Naive thymus-derived CD8-positive, alpha-beta T cell (primary cell): ENCODE measurements around the gene TIMM17B. TPM values are rescaled to one million over a fixed set of nuclear protein-coding genes. Genes with fewer than 3 reads are reported as not detected.

Experiments used
- ATAC-seq, 2 donors: fragments of 150-1000 bp; cut with Tn5 transposase in 1 of 2; sonication (Bioruptor Pico), chemical (Tn5 transposase) in 1 of 2; 1 replicate in 1 of 2; 2 replicates in 1 of 2; pipeline ENCODE4 v1.10.0; 2021; ENCODE audit warnings: mild to moderate bottlenecking in 2 of 2, moderate library complexity in 2 of 2
- POLR2A ChIA-PET: fragments of 350-600 bp; sonication (Branson Sonifier 250); formaldehyde crosslinking; loops from one replicate; lab custom pipeline; 2021; ENCODE audit warnings: antibody characterized with exemption; lab: Charles Lee
- DNase-seq, 10 donors: peaks; one replicate each; pipeline versions ENCODE4 v3.0.0 to v3.0.0-alpha.2; 2020 to 2022
- H3K27ac Mint-ChIP-seq, 10 donors: one replicate each; pipeline ENCODE4 v1.8.0; 2020 to 2022; ENCODE audit warnings: mild to moderate bottlenecking in 10 of 10, mixed read lengths in 10 of 10, moderate library complexity in 4 of 10, inconsistent platforms in 1 of 10
- H3K27me3 Mint-ChIP-seq, 5 donors: one replicate each; pipeline ENCODE4 v1.8.0; 2021 to 2022; ENCODE audit warnings: mixed read lengths in 5 of 5
- H3K36me3 Mint-ChIP-seq, 3 donors: one replicate each; pipeline ENCODE4 v1.8.0; 2020 to 2022; ENCODE audit warnings: mixed read lengths in 3 of 3, mild to moderate bottlenecking in 2 of 3, inconsistent platforms in 1 of 3
- H3K4me1 Mint-ChIP-seq, 4 donors: one replicate each; pipeline ENCODE4 v1.8.0; 2021 to 2022; ENCODE audit warnings: mixed read lengths in 4 of 4
- H3K4me3 Mint-ChIP-seq, 10 donors: one replicate each; pipeline ENCODE4 v1.8.0; 2020 to 2022; ENCODE audit warnings: mild to moderate bottlenecking in 10 of 10, mixed read lengths in 10 of 10, moderate library complexity in 6 of 10, inconsistent platforms in 1 of 10
- H3K9me3 Mint-ChIP-seq, 9 donors: one replicate each; pipeline ENCODE4 v1.8.0; 2020 to 2022; ENCODE audit warnings: mixed read lengths in 9 of 9, mild to moderate bottlenecking in 3 of 9, inconsistent platforms in 1 of 9, moderate library complexity in 1 of 9
- polyA plus RNA-seq, 3 donors: library from polyadenylated mRNA; unstranded; fragments of 300-500 nt; fragmentation: Illumina TruSeq; gene quantifications; one replicate each; pipeline ENCODE4 v1.2.3, GENCODE V29; 2021
- total RNA-seq, 8 experiments: library from RNA in 2 of 8; stranded (reverse) in 2 of 8; gene quantifications; one replicate each; pipeline ENCODE4 v1.2.3 and lab custom pipeline; 2021 to 2026

The TIMM17B gene
- total and polyA plus RNA-seq, 5 experiments from 2014 or later, result 41.2 to 59.1 (median 52.9) TPM

DNA sequence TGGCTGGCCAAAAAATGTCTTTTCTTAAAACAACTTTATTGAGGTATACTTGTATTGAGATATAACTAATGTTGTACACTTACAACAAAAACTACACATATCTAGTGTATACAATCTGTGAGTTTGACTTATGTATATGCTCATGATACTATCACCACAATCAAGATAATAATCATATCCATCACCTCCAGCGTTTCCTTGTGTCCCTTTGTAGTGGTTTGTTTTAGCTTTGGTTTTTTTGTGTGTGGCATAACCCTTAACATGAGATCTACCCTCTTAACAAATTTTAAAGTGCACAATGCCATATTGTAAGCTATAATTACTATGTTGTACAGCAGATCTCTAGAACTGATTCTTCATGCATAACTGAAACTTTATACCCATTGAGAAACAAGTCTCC, 48.7 kb downstream of the TIMM17B start:
- POLR2A ChIA-PET, result no interaction called here
- H3K27me3 Mint-ChIP-seq, result peaks cover 0 to under 1% (median 0%) of the 10 kb centered on the region in 5 donors
- peaks cover 0 to 2% (median 0%) of the 10 kb centered on the region in 9 donors for H3K9me3 Mint-ChIP-seq
- DNase-seq (peak in 2 of 10 donors; percentile 28 to 32), ATAC-seq (peak; percentile 41 to 65)
- H3K4me3 Mint-ChIP-seq, result peak overlapping the region in 4 of 10 donors; percentile 6 to 51 (median 14)
- peaks cover 0 to 3% (median 0%) of the 10 kb centered on the region in 3 donors for H3K36me3 Mint-ChIP-seq
- H3K27ac Mint-ChIP-seq, result peak overlapping the region in 1 of 10 donors; percentile 68
- peaks cover 3 to 7% (median 5%) of the 10 kb centered on the region in 4 donors for H3K4me1 Mint-ChIP-seq

Other genes starting within 250 kb of the TIMM17B start
- gene WAS, start 214.0 kb downstream of the TIMM17B start, total RNA-seq, result 10 to 100 TPM; 98.4 to 99.7 TPM
- gene WAS, start 214.0 kb downstream of the TIMM17B start, polyA plus RNA-seq, result 10 to 100 TPM; 13.9 to 25.1 (median 19.7) TPM
- gene SUV39H1, start 201.0 kb downstream of the TIMM17B start, total RNA-seq, result 1 to 10 TPM; 9.4 to 9.8 TPM
- gene SUV39H1, start 201.0 kb downstream of the TIMM17B start, polyA plus RNA-seq, result 10 to 100 TPM in 2 of 3 donors, 1 to 10 TPM in 1; 9.8 to 13.9 (median 10.2) TPM
- not detected for gene GLOD5, start 136.0 kb downstream of the TIMM17B start, total RNA-seq
- not detected for gene GLOD5, start 136.0 kb downstream of the TIMM17B start, polyA plus RNA-seq
- not detected for gene GATA1, start 111.2 kb downstream of the TIMM17B start, total RNA-seq
- not detected for gene GATA1, start 111.2 kb downstream of the TIMM17B start, polyA plus RNA-seq
- gene HDAC6, start 95.7 kb downstream of the TIMM17B start, total RNA-seq, result 100 to 1,000 TPM; 120 to 124 TPM
- gene HDAC6, start 95.7 kb downstream of the TIMM17B start, polyA plus RNA-seq, result 10 to 100 TPM; 10.5 to 15.9 (median 13.0) TPM
- gene ERAS, start 71.3 kb downstream of the TIMM17B start, total RNA-seq, result not detected
- gene ERAS, start 71.3 kb downstream of the TIMM17B start, polyA plus RNA-seq, result not detected
- gene PCSK1N, start 62.2 kb downstream of the TIMM17B start, total RNA-seq, result 1 to 10 TPM; 3.6 to 4.9 TPM
- gene PCSK1N, start 62.2 kb downstream of the TIMM17B start, polyA plus RNA-seq, result 10 to 100 TPM; 12.6 to 28.0 (median 19.9) TPM
- gene PQBP1, start 162 bp upstream of the TIMM17B start, total RNA-seq, result 10 to 100 TPM; 66.4 to 68.8 TPM
- gene PQBP1, start 162 bp upstream of the TIMM17B start, polyA plus RNA-seq, result 100 to 1,000 TPM in 1 of 3 donors, 10 to 100 TPM in 2; 92.7 to 114 (median 94.5) TPM
- gene SLC35A2, start 13.9 kb upstream of the TIMM17B start, total RNA-seq, result 10 to 100 TPM; 11.4 to 12.7 TPM
- gene SLC35A2, start 13.9 kb upstream of the TIMM17B start, polyA plus RNA-seq, result 1 to 10 TPM; 6.8 to 8.1 (median 7.3) TPM
- 100 to 1,000 TPM; 126 to 132 TPM for gene PIM2, start 21.3 kb upstream of the TIMM17B start, total RNA-seq
- 100 to 1,000 TPM; 170 to 331 (median 313) TPM for gene PIM2, start 21.3 kb upstream of the TIMM17B start, polyA plus RNA-seq
- 10 to 100 TPM; 98.7 to 99.4 TPM for gene OTUD5, start 59.8 kb upstream of the TIMM17B start, total RNA-seq
- 10 to 100 TPM; 23.7 to 48.4 (median 24.3) TPM for gene OTUD5, start 59.8 kb upstream of the TIMM17B start, polyA plus RNA-seq
- gene KCND1, start 74.1 kb upstream of the TIMM17B start, total RNA-seq, result 1 to 10 TPM; 1.6 to 1.7 TPM
- under 1 TPM in 2 of 3 donors, not detected in 1; 0.06 to 0.08 TPM for gene KCND1, start 74.1 kb upstream of the TIMM17B start, polyA plus RNA-seq
- gene GRIPAP1, start 104.5 kb upstream of the TIMM17B start, total RNA-seq, result 100 to 1,000 TPM in 1 of 2 experiments, 10 to 100 TPM in 1; 91.1 to 100 TPM
- gene GRIPAP1, start 104.5 kb upstream of the TIMM17B start, polyA plus RNA-seq, result 10 to 100 TPM in 2 of 3 donors, 1 to 10 TPM in 1; 6.8 to 15.9 (median 12.6) TPM
- 10 to 100 TPM; 31.0 to 34.4 TPM for gene TFE3, start 145.6 kb upstream of the TIMM17B start, total RNA-seq
- 1 to 10 TPM; 2.6 to 4.4 (median 3.5) TPM for gene TFE3, start 145.6 kb upstream of the TIMM17B start, polyA plus RNA-seq
- gene CCDC120, start 161.2 kb upstream of the TIMM17B start, total RNA-seq, result 10 to 100 TPM; 12.9 TPM
- gene CCDC120, start 161.2 kb upstream of the TIMM17B start, polyA plus RNA-seq, result 1 to 10 TPM in 1 of 3 donors, under 1 TPM in 2; 0.61 to 1.7 (median 0.94) TPM
- 10 to 100 TPM; 22.9 to 24.6 TPM for gene PRAF2, start 176.2 kb upstream of the TIMM17B start, total RNA-seq
- gene PRAF2, start 176.2 kb upstream of the TIMM17B start, polyA plus RNA-seq, result 10 to 100 TPM; 39.0 to 52.9 (median 50.7) TPM
- 100 to 1,000 TPM; 112 to 124 TPM for gene WDR45, start 182.1 kb upstream of the TIMM17B start, total RNA-seq
- gene WDR45, start 182.1 kb upstream of the TIMM17B start, polyA plus RNA-seq, result 10 to 100 TPM; 42.4 to 57.2 (median 43.3) TPM
- gene GPKOW, start 226.0 kb upstream of the TIMM17B start, total RNA-seq, result 10 to 100 TPM; 18.2 to 18.6 TPM
- 10 to 100 TPM; 17.7 to 31.1 (median 27.9) TPM for gene GPKOW, start 226.0 kb upstream of the TIMM17B start, polyA plus RNA-seq